SU-DHL-6 (cell line): ENCODE data around the gene NAPA.

ENCODE experiments used
- CTCF ChIP-seq: fragments of 200-600 bp; sonication (generic); IDR thresholded peaks from one replicate; pipeline ENCODE4 v1.5.1; 2017; ENCODE audit warnings: antibody characterized with exemption, mild to moderate bottlenecking, low read length, moderate library complexity; ENCODE audit not compliant: insufficient read depth, poor library complexity, severe bottlenecking
- EZH2phosphoT487 ChIP-seq: fragments of 200-600 bp; sonication (generic), shearing (Covaris generic); conservative IDR thresholded peaks from 2 replicates; pipeline ENCODE4 v1.6.1; 2018; ENCODE audit warnings: mild to moderate bottlenecking, antibody characterized with exemption, low read length, moderate library complexity, mixed read lengths

GRCh38 chr19:47445937-47446402 is 68.9 kb downstream of the NAPA start:
- TF ChIP-seq CTCF (no peak), EZH2phosphoT487 (no peak)
